Neutrophil (primary cell): ENCODE measurements around the gene ANKRD44.
A peak's percentile ranks its signal among the peaks of the same experiment; 100 is the strongest.

Source experiments
- H3K27ac ChIP-seq: fragments of 200-600 bp; sonication (generic); 2 replicates; pipeline ENCODE4 v1.5.1; 2016; ENCODE audit warnings: mild to moderate bottlenecking, moderate library complexity
- H3K27me3 ChIP-seq: fragments of 200-600 bp; sonication (generic); 2 replicates; pipeline ENCODE4 v1.6.0; 2016; ENCODE audit warnings: mild to moderate bottlenecking
- H3K36me3 ChIP-seq: fragments of 200-600 bp; sonication (generic); 2 replicates; pipeline ENCODE4 v1.5.1; 2017
- H3K4me1 ChIP-seq, 2 experiments: fragments of 200-600 bp in 1 of 2; sonication (generic) in 1 of 2; 1 replicate in 1 of 2; 2 replicates in 1 of 2; pipeline versions ENCODE4 v1.5.1 to v1.6.1; 2013 to 2016; ENCODE audit warnings: low read depth in 1 of 2, low read length in 1 of 2, mild to moderate bottlenecking in 1 of 2, moderate library complexity in 1 of 2; ENCODE audit not compliant: control insufficient read depth in 1 of 2, insufficient read depth in 1 of 2
- H3K4me3 ChIP-seq, 2 experiments: fragments of 200-600 bp in 1 of 2; sonication (generic) in 1 of 2; 1 replicate in 1 of 2; 2 replicates in 1 of 2; pipeline ENCODE4 v1.5.1; 2013 to 2016; ENCODE audit warnings: low read depth in 1 of 2, low read length in 1 of 2, mild to moderate bottlenecking in 1 of 2, moderate library complexity in 1 of 2
- H3K9me3 ChIP-seq: fragments of 200-600 bp; sonication (generic); 2 replicates; pipeline ENCODE4 v1.5.1; 2016
- TF ChIP-seq, protein P1 (sequence below): fragments of 200-600 bp; sonication (generic); IDR thresholded peaks from 2 replicates; pipeline ENCODE4 v1.5.1; 2016; ENCODE audit warnings: antibody characterized with exemption

ANKRD44 gene

GRCh38 chr2:197234671-197235191 lies 75.8 kb downstream of the ANKRD44 start:
- Histone ChIP-seq H3K27me3 (no peaks in the 10 kb centered on the region), H3K36me3 (no peaks in the 10 kb centered on the region), H3K4me3 (no peak overlapping the region), H3K27ac (no peak overlapping the region), H3K4me1 (peaks cover 55 to 81% of the 10 kb centered on the region in 2 experiments), H3K9me3 (no peaks in the 10 kb centered on the region)
- TF ChIP-seq, protein P1, sequence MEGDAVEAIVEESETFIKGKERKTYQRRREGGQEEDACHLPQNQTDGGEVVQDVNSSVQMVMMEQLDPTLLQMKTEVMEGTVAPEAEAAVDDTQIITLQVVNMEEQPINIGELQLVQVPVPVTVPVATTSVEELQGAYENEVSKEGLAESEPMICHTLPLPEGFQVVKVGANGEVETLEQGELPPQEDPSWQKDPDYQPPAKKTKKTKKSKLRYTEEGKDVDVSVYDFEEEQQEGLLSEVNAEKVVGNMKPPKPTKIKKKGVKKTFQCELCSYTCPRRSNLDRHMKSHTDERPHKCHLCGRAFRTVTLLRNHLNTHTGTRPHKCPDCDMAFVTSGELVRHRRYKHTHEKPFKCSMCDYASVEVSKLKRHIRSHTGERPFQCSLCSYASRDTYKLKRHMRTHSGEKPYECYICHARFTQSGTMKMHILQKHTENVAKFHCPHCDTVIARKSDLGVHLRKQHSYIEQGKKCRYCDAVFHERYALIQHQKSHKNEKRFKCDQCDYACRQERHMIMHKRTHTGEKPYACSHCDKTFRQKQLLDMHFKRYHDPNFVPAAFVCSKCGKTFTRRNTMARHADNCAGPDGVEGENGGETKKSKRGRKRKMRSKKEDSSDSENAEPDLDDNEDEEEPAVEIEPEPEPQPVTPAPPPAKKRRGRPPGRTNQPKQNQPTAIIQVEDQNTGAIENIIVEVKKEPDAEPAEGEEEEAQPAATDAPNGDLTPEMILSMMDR, result no peak

- TF ChIP-seq, protein P1, result no peak
- no peaks in the 10 kb centered on the region for H3K9me3 ChIP-seq
- H3K36me3 ChIP-seq, result no peaks in the 10 kb centered on the region
- peaks cover 50 to 79% of the 10 kb centered on the region in 2 experiments for H3K4me1 ChIP-seq
- peak overlapping the region; percentile 48 for H3K27ac ChIP-seq
- no peaks in the 10 kb centered on the region for H3K27me3 ChIP-seq
- H3K4me3 ChIP-seq, result no peak overlapping the region
Measured at GRCh38 chr2:197233473-197233872, 77.1 kb downstream of the ANKRD44 start.

DNA sequence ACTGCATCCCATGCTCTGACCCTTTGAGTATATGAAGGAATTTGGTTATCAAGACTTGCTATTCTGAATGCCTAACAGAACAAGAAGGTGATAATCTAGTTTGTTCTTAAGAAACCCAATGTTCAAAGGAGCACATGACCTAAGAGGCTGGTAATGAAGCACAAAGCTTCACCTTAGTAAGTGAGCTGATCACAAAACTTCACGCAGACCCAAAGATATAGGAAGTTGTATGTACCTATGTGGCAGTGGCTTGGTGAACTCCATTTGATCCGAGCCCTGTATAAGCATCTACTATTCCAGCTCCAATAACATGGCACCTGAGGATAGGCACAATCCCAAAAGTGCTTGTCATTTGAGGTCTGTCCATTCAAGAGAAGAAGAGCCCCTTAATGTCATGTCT lies 78.6 kb downstream of the ANKRD44 start:
- H3K27ac ChIP-seq, result peak overlapping the region; percentile 17

GRCh38 chr2:197229509-197230443 lies 80.8 kb downstream of the ANKRD44 start:
- Histone ChIP-seq H3K9me3 (no peaks in the 10 kb centered on the region), H3K27me3 (no peaks in the 10 kb centered on the region), H3K36me3 (no peaks in the 10 kb centered on the region), H3K4me1 (peaks cover 36 to 60% of the 10 kb centered on the region in 2 experiments), H3K4me3 (no peak overlapping the region), H3K27ac (peak overlapping the region; percentile 49)
- TF ChIP-seq, protein P1, result no peak

More for the DNA sequence above, 78.6 kb downstream of the ANKRD44 start:
- Histone ChIP-seq H3K4me3 (no peak overlapping the region), H3K27me3 (no peaks in the 10 kb centered on the region), H3K4me1 (peaks cover 37 to 70% of the 10 kb centered on the region in 2 experiments), H3K36me3 (no peaks in the 10 kb centered on the region), H3K9me3 (no peaks in the 10 kb centered on the region)
- TF ChIP-seq, protein P1, result no peak

- TF ChIP-seq, protein P1, result no peak
- Histone ChIP-seq H3K27me3 (no peaks in the 10 kb centered on the region), H3K9me3 (no peaks in the 10 kb centered on the region), H3K27ac (no peak overlapping the region), H3K4me1 (peaks cover 21 to 26% of the 10 kb centered on the region in 2 experiments), H3K4me3 (no peak overlapping the region), H3K36me3 (no peaks in the 10 kb centered on the region)
Measured at GRCh38 chr2:197223451-197223850, 87.1 kb downstream of the ANKRD44 start.
